GM12865 (cell line): ENCODE measurements around the gene ARHGAP42.
A peak's percentile ranks its signal among the peaks of the same experiment; 100 is the strongest.

Experiments
- DNase-seq: peaks from one replicate; pipeline ENCODE4 v3.0.0; 2010; ENCODE audit warnings: low read depth
- H3K4me3 ChIP-seq: 2 replicates; pipeline ENCODE4 v1.5.1; 2011; ENCODE audit warnings: mild to moderate bottlenecking, low read depth, low read length, control low read depth
- CTCF ChIP-seq: IDR thresholded peaks from 2 replicates; pipeline ENCODE4 v1.5.1; 2011; ENCODE audit warnings: low read length, control low read depth, low read depth, inconsistent platforms; ENCODE audit not compliant: insufficient read depth; ENCODE audit errors: missing control alignments

ARHGAP42 gene

GRCh38 chr11:100902454-100903141 lies 215.5 kb downstream of the ARHGAP42 start:
- TF ChIP-seq CTCF = no peak

GRCh38 chr11:100903284-100903683 lies 216.2 kb downstream of the ARHGAP42 start:
- no peak overlapping the region for H3K4me3 ChIP-seq
- DNase-seq = no peak
- TF ChIP-seq CTCF = no peak

More at GRCh38 chr11:100902454-100903141, 215.5 kb downstream of the ARHGAP42 start:
- DNase-seq = no peak
- no peak overlapping the region for H3K4me3 ChIP-seq

GRCh38 chr11:100905684-100906083 lies 218.6 kb downstream of the ARHGAP42 start:
- H3K4me3 ChIP-seq = no peak overlapping the region
- TF ChIP-seq CTCF = no peak
- DNase-seq = no peak

GRCh38 chr11:100908746-100909145 lies 221.7 kb downstream of the ARHGAP42 start:
- peak; percentile 29 for DNase-seq
- H3K4me3 ChIP-seq = no peak overlapping the region
- TF ChIP-seq CTCF = no peak

GRCh38 chr11:100910808-100911207 lies 223.7 kb downstream of the ARHGAP42 start:
- peak; percentile 60 for DNase-seq
- TF ChIP-seq CTCF = no peak
- no peak overlapping the region for H3K4me3 ChIP-seq

- TF ChIP-seq CTCF = no peak
- no peak overlapping the region for H3K4me3 ChIP-seq
- no peak for DNase-seq
These were observed 227.5 kb downstream of the ARHGAP42 start for GRCh38 chr11:100914415-100915110.
